HEK293 (cell line): ENCODE data around the gene KRT14.

Experiments
- CTCF ChIA-PET: fragments of 350-600 bp; formaldehyde crosslinking; extraction: SDS; loops from one replicate; lab custom pipeline; 2021; ENCODE audit warnings: antibody characterized with exemption; lab: Yijun Ruan, JAX
- POLR2A ChIA-PET: fragments of 300-600 bp; formaldehyde crosslinking; extraction: SDS; loops from one replicate; lab custom pipeline; 2020; ENCODE audit warnings: antibody characterized with exemption, inconsistent platforms; lab: Yijun Ruan, JAX
- H3K27ac ChIP-seq: fragments of 200-500 bp; sonication (Bioruptor generic); 2 replicates; pipeline ENCODE4 v1.5.1; 2014; ENCODE audit warnings: low read depth, low read length, control low read depth, inconsistent platforms; ENCODE audit errors: extremely low read depth
- H3K36me3 ChIP-seq, 2 experiments: fragments of 200-500 bp in 1 of 2; sonication (Bioruptor generic) in 1 of 2; 1 replicate in 1 of 2; 2 replicates in 1 of 2; pipeline ENCODE4 v1.5.1; 2014 to 2017; ENCODE audit warnings: inconsistent platforms in 2 of 2, low read length in 2 of 2; ENCODE audit not compliant: control insufficient read depth in 2 of 2, insufficient read depth in 1 of 2
- H3K4me1 ChIP-seq: fragments of 200-500 bp; sonication (Bioruptor generic); 2 replicates; pipeline ENCODE4 v1.5.1; 2014; ENCODE audit warnings: mild to moderate bottlenecking, low read length, inconsistent platforms; ENCODE audit not compliant: control insufficient read depth, insufficient read depth
- H3K4me3 ChIP-seq: 2 replicates; pipeline ENCODE4 v1.5.1; 2011; ENCODE audit warnings: low read depth, mild to moderate bottlenecking, control low read depth, low read length, moderate library complexity
- H3K9me3 ChIP-seq: fragments of 200-500 bp; sonication (Bioruptor generic); 2 replicates; pipeline ENCODE4 v1.5.1; 2014; ENCODE audit warnings: low read depth, low read length, inconsistent platforms; ENCODE audit not compliant: control insufficient read depth, insufficient read depth
- ATF2 ChIP-seq: fragments of 450-650 bp; formaldehyde crosslinking; IDR thresholded peaks from 2 replicates; pipeline ENCODE4 v1.5.1; 2016; ENCODE audit warnings: missing biosample characterization, missing genetic modification characterization, low read depth
- GLI2 ChIP-seq: fragments of 450-650 bp; formaldehyde crosslinking; IDR thresholded peaks from 2 replicates; pipeline ENCODE4; 2017; ENCODE audit warnings: missing biosample characterization, missing genetic modification characterization, low read depth, borderline replicate concordance
- MEIS1 ChIP-seq: sonication (generic); formaldehyde crosslinking; IDR thresholded peaks from 2 replicates; pipeline ENCODE4 v1.8.1; 2022; ENCODE audit warnings: missing genetic modification reagents, mild to moderate bottlenecking, borderline replicate concordance
- OVOL3 ChIP-seq: fragments of 450-650 bp; formaldehyde crosslinking; IDR thresholded peaks from 2 replicates; pipeline ENCODE4 v1.5.1; 2016; ENCODE audit warnings: missing biosample characterization, missing genetic modification characterization
- TRIM28 ChIP-seq: IDR thresholded peaks from 2 replicates; pipeline ENCODE4 v1.6.1; 2011; ENCODE audit warnings: low read length, control low read depth, borderline replicate concordance
- ZBTB10 ChIP-seq: fragments of 450-650 bp; formaldehyde crosslinking; IDR thresholded peaks from 2 replicates; pipeline ENCODE4 v1.5.1; 2016; ENCODE audit warnings: missing biosample characterization, missing genetic modification characterization
- ZBTB49 ChIP-seq: fragments of 450-650 bp; formaldehyde crosslinking; IDR thresholded peaks from 2 replicates; pipeline ENCODE4 v1.5.1; 2016; ENCODE audit warnings: missing biosample characterization, missing genetic modification characterization, low read depth
- ZBTB6 ChIP-seq: fragments of 450-650 bp; formaldehyde crosslinking; IDR thresholded peaks from 2 replicates; pipeline ENCODE4 v1.5.1; 2017; ENCODE audit warnings: missing biosample characterization, missing genetic modification characterization
- ZFP3 ChIP-seq: fragments of 450-650 bp; formaldehyde crosslinking; IDR thresholded peaks from 2 replicates; pipeline ENCODE4 v1.5.1; 2016; ENCODE audit warnings: low read depth, missing biosample characterization, missing genetic modification characterization
- ZIC2 ChIP-seq: fragments of 450-650 bp; formaldehyde crosslinking; IDR thresholded peaks from 2 replicates; pipeline ENCODE4 v1.5.1; 2016; ENCODE audit warnings: missing biosample characterization, missing genetic modification characterization
- ZNF133 ChIP-seq: fragments of 450-650 bp; formaldehyde crosslinking; IDR thresholded peaks from 2 replicates; pipeline ENCODE4 v1.5.1; 2016; ENCODE audit warnings: missing biosample characterization, missing genetic modification characterization
- ZNF138 ChIP-seq: fragments of 450-650 bp; formaldehyde crosslinking; IDR thresholded peaks from 2 replicates; pipeline ENCODE4 v1.5.1; 2016; ENCODE audit warnings: missing biosample characterization, missing genetic modification characterization, borderline replicate concordance
- ZNF148 ChIP-seq: fragments of 450-650 bp; formaldehyde crosslinking; IDR thresholded peaks from 2 replicates; pipeline ENCODE4 v1.5.0; 2017; ENCODE audit warnings: missing biosample characterization, missing genetic modification characterization, borderline replicate concordance
- ZNF26 ChIP-seq: fragments of 450-650 bp; formaldehyde crosslinking; IDR thresholded peaks from 2 replicates; pipeline ENCODE4 v1.5.1; 2016; ENCODE audit warnings: missing biosample characterization, missing genetic modification characterization
- ZNF341 ChIP-seq: fragments of 450-650 bp; formaldehyde crosslinking; IDR thresholded peaks from 2 replicates; pipeline ENCODE4; 2016; ENCODE audit warnings: low read depth, missing biosample characterization, missing genetic modification characterization
- ZNF366 ChIP-seq: fragments of 450-650 bp; formaldehyde crosslinking; conservative IDR thresholded peaks from 2 replicates; pipeline ENCODE4 v1.5.1; 2016; ENCODE audit warnings: missing biosample characterization, missing genetic modification characterization
- ZNF398 ChIP-seq: fragments of 450-650 bp; formaldehyde crosslinking; IDR thresholded peaks from 2 replicates; pipeline ENCODE4 v1.5.1; 2017; ENCODE audit warnings: missing biosample characterization, missing genetic modification characterization
- ZNF600 ChIP-seq: fragments of 450-650 bp; formaldehyde crosslinking; IDR thresholded peaks from 2 replicates; pipeline ENCODE4 v1.5.1; 2016; ENCODE audit warnings: missing biosample characterization, missing genetic modification characterization
- ZNF664 ChIP-seq: fragments of 450-650 bp; formaldehyde crosslinking; IDR thresholded peaks from 2 replicates; pipeline ENCODE4 v1.5.1; 2016; ENCODE audit warnings: missing biosample characterization, missing genetic modification characterization
- ZNF768 ChIP-seq: fragments of 450-650 bp; formaldehyde crosslinking; IDR thresholded peaks from 2 replicates; pipeline ENCODE4 v1.5.1; 2018; ENCODE audit warnings: missing biosample characterization, mild to moderate bottlenecking, missing genetic modification characterization

Gene KRT14

GRCh38 chr17:41556931-41557330 is 29.8 kb downstream of the KRT14 start:
- Histone ChIP-seq H3K4me1 (no peaks in the 10 kb centered on the region), H3K27ac (no peak overlapping the region), H3K36me3 (no peaks in the 10 kb centered on the region)
- CTCF ChIA-PET = interaction anchor here (0.5 to 14.9 kb wide), 4 partner anchors 7 to 105 kb away, joined by 3 to 416 read pairs (median 48); no protein-coding TSS in a partner anchor
- no peak for TF ChIP-seq ATF2 (tag by site-specific recombination)
- no peak for TF ChIP-seq ZBTB6 (tag by site-specific recombination)
- no peak for TF ChIP-seq OVOL3
- TF ChIP-seq ZNF398 = no peak
- TF ChIP-seq ZNF341 (tag by site-specific recombination) = no peak
- TF ChIP-seq ZNF26 (tag by site-specific recombination) = no peak
- no peak for TF ChIP-seq ZBTB49 (tag by site-specific recombination)
- TF ChIP-seq ZNF664 (tag by site-specific recombination) = no peak
- no peak for TF ChIP-seq GLI2 (tag by site-specific recombination)
- no peak for TF ChIP-seq ZIC2 (tag by site-specific recombination)
- TF ChIP-seq ZNF600 = no peak
- TF ChIP-seq ZNF366 = no peak
- no peak for TF ChIP-seq TRIM28
- no peak for TF ChIP-seq ZBTB10
- no peak for TF ChIP-seq ZNF133 (tag by site-specific recombination)
- no peak for TF ChIP-seq ZNF138 (tag by site-specific recombination)
- no peak for TF ChIP-seq ZFP3 (tag by site-specific recombination)
- TF ChIP-seq ZNF148 (tag by site-specific recombination) = no peak
- no peak for TF ChIP-seq ZNF768 (tag by site-specific recombination)
- TF ChIP-seq MEIS1 (CRISPR knock-in tag) = no peak
- TF ChIP-seq, all 188 proteins: peak for 0
- no peak overlapping the region for H3K4me3 ChIP-seq
- POLR2A ChIA-PET = no interaction called here
- H3K9me3 ChIP-seq = no peaks in the 10 kb centered on the region
